Tibial artery (tissue), 4 donors: ENCODE data around the gene SUN5.

Experiments
- DNase-seq, 2 donors: peaks; one replicate each; pipeline ENCODE4 v3.0.0-alpha.2; 2019
- H3K27ac ChIP-seq, 2 donors: fragments of 200-600 bp; sonication (generic) in 1 of 2; 1 replicate in 1 of 2; 2 replicates in 1 of 2; pipeline ENCODE4 v1.5.1; 2018 to 2019; ENCODE audit warnings: mild to moderate bottlenecking in 1 of 2
- H3K27me3 ChIP-seq, 2 donors: fragments of 200-600 bp; sonication (generic) in 1 of 2; one replicate each; pipeline versions ENCODE4 v1.5.1 to v1.6.0; 2016 to 2019
- H3K36me3 ChIP-seq, 3 donors: fragments of 200-600 bp; sonication (generic) in 2 of 3; one replicate each; pipeline ENCODE4 v1.5.1; 2016 to 2019; ENCODE audit warnings: mild to moderate bottlenecking in 2 of 3
- H3K4me1 ChIP-seq, 4 donors: fragments of 200-600 bp; sonication (generic) in 2 of 4; 1 replicate in 3 of 4; 2 replicates in 1 of 4; pipeline ENCODE4 v1.5.1; 2016 to 2019
- H3K4me3 ChIP-seq, 2 donors: fragments of 200-600 bp; sonication (generic) in 1 of 2; 1 replicate in 1 of 2; 2 replicates in 1 of 2; pipeline ENCODE4 v1.5.1; 2018 to 2019; ENCODE audit warnings: mild to moderate bottlenecking in 2 of 2
- H3K9me3 ChIP-seq, 3 donors: fragments of 200-600 bp; sonication (generic) in 1 of 3; one replicate each; pipeline ENCODE4 v1.5.1; 2016 to 2019
- CTCF ChIP-seq, 2 experiments: fragments of 200-600 bp in 1 of 2; fragments of 450-650 bp in 1 of 2; IDR thresholded peaks; one replicate each; pipeline ENCODE4 v1.5.1; 2017 to 2019; ENCODE audit warnings: antibody characterized with exemption in 2 of 2, mild to moderate bottlenecking in 1 of 2, moderate library complexity in 1 of 2
- intact Hi-C: fragments of 100-400 bp; cut with DNase I; formaldehyde crosslinking; loops from one replicate; pipeline ENCODE4 v1.15.0; 2023; ENCODE audit warnings: low total_unique reads

The SUN5 gene

GRCh38 chr20:32971703-32972161 lies 32.5 kb downstream of the SUN5 start:
- Histone ChIP-seq H3K9me3 (no peaks in the 10 kb centered on the region), H3K4me3 (no peak overlapping the region), H3K27ac (no peak overlapping the region), H3K36me3 (no peaks in the 10 kb centered on the region), H3K27me3 (peaks cover 0 to 8% of the 10 kb centered on the region in 2 donors), H3K4me1 (no peaks in the 10 kb centered on the region)
- DNase-seq: peak in 1 of 2 donors; percentile 13
- intact Hi-C loops: no loop called here
- TF ChIP-seq CTCF (IDR thresholded peaks at IDR 0.05): no peak

DNA sequence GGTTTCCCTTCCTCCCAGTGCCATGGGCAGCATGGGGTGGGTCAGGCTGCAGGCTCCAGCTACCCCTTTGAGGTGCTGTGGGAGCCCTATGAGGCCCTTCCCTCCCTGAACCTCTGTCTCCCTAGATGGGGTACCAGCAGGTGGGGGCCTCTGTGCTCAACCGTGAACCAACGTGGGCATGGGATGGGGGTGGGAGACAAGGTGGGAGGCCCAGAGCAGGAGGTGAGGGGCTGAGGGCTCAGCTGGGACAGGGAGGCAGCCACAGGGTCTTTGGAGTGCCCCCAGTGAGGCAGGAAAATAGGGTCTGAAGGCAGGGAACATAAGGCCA lies 33.3 kb downstream of the SUN5 start:
- Histone ChIP-seq H3K27ac (no peak overlapping the region), H3K36me3 (no peaks in the 10 kb centered on the region), H3K4me3 (no peak overlapping the region), H3K27me3 (peaks cover 0 to 9% of the 10 kb centered on the region in 2 donors), H3K9me3 (no peaks in the 10 kb centered on the region), H3K4me1 (no peaks in the 10 kb centered on the region)
- peak in 1 of 2 donors; percentile 43 for DNase-seq
- intact Hi-C loops: no loop called here
- no peak for TF ChIP-seq CTCF (IDR thresholded peaks at IDR 0.05)

- H3K4me1 ChIP-seq: no peaks in the 10 kb centered on the region
- TF ChIP-seq CTCF (IDR thresholded peaks at IDR 0.05): no peak
- peaks cover 0 to 11% of the 10 kb centered on the region in 2 donors for H3K27me3 ChIP-seq
- no peak overlapping the region for H3K27ac ChIP-seq
- no peak overlapping the region for H3K4me3 ChIP-seq
- no peaks in the 10 kb centered on the region for H3K36me3 ChIP-seq
- peak in 1 of 2 donors; percentile 54 for DNase-seq
- H3K9me3 ChIP-seq: no peaks in the 10 kb centered on the region
- intact Hi-C loops: no loop called here
Observed at GRCh38 chr20:32970115-32970972, 33.9 kb downstream of the SUN5 start.

DNA sequence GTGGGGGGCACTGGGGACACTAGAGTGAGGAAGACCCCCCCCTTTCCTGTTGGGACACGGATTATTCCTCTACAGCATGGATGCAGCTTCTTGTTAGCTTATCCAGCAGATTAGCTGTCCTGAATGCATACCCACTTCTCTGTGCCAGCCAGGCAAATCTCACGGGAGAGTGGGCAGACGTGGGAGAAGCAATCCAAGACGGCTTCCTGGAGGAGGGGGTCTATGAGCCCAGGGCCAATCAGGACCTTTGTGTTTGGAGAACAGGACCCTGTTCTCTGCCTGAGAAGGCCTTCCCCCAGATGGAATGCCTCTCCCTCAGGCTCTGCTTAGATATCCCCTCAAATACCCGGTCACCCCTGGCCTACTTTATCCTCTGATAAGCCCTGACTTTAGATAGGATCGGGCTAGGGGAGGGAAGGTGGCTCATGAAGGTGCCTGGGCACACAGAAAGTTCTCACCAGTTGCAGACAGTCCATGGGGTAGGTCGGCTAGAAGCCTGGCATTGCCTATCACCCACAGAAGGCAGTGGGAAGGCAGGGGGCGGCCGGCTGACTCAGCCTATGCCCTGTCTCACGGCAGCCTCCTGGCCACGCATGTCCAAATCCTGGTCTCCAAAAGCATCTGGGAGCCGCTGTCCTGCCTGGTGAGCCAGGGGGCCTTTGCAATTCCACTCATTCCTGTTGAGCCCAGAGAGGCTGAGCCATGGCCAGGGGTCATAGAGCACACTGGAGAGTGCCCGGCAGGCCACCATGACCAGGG lies 34.7 kb downstream of the SUN5 start:
- Histone ChIP-seq H3K36me3 (no peaks in the 10 kb centered on the region), H3K4me1 (no peaks in the 10 kb centered on the region), H3K9me3 (no peaks in the 10 kb centered on the region), H3K4me3 (no peak overlapping the region), H3K27me3 (peaks cover 0 to 15% of the 10 kb centered on the region in 2 donors), H3K27ac (no peak overlapping the region)
- intact Hi-C loops: no loop called here
- DNase-seq: peak in 1 of 2 donors; percentile 46
- TF ChIP-seq CTCF (IDR thresholded peaks at IDR 0.05): no peak

DNA sequence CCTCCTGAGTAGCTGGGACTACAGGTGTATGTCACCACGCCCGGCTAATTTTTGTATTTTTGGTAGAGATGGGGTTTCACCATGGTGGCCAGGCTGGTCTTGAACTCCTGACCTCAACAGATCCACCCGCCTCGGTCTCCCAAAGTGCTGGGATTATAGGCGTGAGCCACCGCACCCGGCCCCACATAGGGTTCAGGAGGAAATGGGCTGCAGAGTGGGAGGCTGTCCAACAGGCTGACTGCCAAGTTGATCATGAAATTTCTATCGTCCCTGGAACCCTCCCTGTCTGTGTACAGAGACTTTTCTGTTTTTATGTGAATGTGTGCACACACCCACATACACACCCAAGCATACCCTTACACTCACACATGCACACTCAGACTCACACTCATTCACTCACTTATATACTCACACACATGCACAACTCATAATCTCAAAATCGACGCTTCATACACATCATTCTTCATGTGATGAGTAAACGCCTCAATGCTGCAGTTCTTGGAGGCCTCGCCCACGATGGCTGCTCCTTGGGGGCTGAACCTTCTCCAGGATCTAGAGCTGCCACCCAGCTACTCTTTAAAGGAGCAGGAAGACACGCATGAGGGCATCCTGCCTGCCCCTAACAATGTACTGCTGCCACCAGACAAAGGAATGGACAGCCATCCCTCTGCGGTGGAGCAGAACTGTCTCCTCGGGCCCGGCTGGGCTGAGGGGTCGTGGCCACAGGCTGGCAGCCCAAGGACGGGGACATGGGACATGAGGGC lies 35.6 kb downstream of the SUN5 start:
- H3K9me3 ChIP-seq: no peaks in the 10 kb centered on the region
- H3K4me3 ChIP-seq: no peak overlapping the region
- DNase-seq: peak in 1 of 2 donors; percentile 47
- no peak overlapping the region for H3K27ac ChIP-seq
- TF ChIP-seq CTCF (IDR thresholded peaks at IDR 0.05): no peak
- H3K27me3 ChIP-seq: peaks cover 0 to 15% of the 10 kb centered on the region in 2 donors
- no peaks in the 10 kb centered on the region for H3K4me1 ChIP-seq
- intact Hi-C loops: no loop called here
- no peaks in the 10 kb centered on the region for H3K36me3 ChIP-seq
